ENCODE data around the gene MIX23. TPM values are rescaled to one million over a fixed set of nuclear protein-coding genes. Genes with fewer than 3 reads are reported as not detected.

Gene MIX23
- total RNA-seq, 1 donor from 2014 or later = 14.2 TPM

DNA sequence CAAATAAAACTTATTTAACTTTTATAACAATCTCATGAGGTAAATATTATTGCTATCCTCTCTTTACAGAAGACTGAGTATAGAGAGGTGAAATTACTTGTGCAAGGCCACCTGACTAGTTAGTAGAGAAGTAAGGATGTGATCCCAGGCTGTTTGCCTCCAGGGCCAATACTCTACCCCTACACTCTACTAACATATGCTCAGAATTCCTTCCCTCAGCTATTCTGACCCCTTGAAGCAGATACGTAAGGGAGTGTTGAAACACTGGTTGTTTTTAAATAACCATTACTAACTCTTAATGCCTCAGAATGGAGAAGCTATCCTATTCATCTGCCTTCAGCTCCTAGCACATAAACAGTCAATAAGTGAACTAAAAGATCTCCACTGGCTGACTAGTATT is 33.9 kb downstream of the MIX23 start:
- no peak for TF ChIP-seq POLR2AphosphoS5 (IDR thresholded peaks at IDR 0.05; ENCODE audit: insufficient read depth in 1 of 2, low read depth in 1 of 2)
- no peak for TF ChIP-seq POLR2A (IDR thresholded peaks at IDR 0.05)
- TF ChIP-seq CTCF (IDR thresholded peaks at IDR 0.05) = no peak
- Histone ChIP-seq H3K4me1 (no peaks in the 10 kb centered on the region), H3K36me3 (no peaks in the 10 kb centered on the region), H3K27ac (no peak overlapping the region), H3K4me3 (no peak overlapping the region), H3K9me3 (no peaks in the 10 kb centered on the region), H3K27me3 (no peaks in the 10 kb centered on the region)
- DNase-seq (ENCODE audit: extremely low spot score in 2 of 2) = no peak
- intact Hi-C loops (cut with DNase I) = no loop called here

- H3K27ac ChIP-seq = no peak overlapping the region
- no peaks in the 10 kb centered on the region for H3K4me1 ChIP-seq
- no peaks in the 10 kb centered on the region for H3K9me3 ChIP-seq
- no peak for TF ChIP-seq POLR2AphosphoS5 (IDR thresholded peaks at IDR 0.05; ENCODE audit: insufficient read depth in 1 of 2, low read depth in 1 of 2)
- TF ChIP-seq POLR2A (IDR thresholded peaks at IDR 0.05) = no peak
- TF ChIP-seq CTCF (IDR thresholded peaks at IDR 0.05) = no peak
- H3K36me3 ChIP-seq = no peaks in the 10 kb centered on the region
- no peaks in the 10 kb centered on the region for H3K27me3 ChIP-seq
- DNase-seq (ENCODE audit: extremely low spot score in 2 of 2) = no peak
- intact Hi-C loops (cut with DNase I) = no loop called here
- no peak overlapping the region for H3K4me3 ChIP-seq
Observed at GRCh38 chr3:122343654-122344053, 39.4 kb downstream of the MIX23 start.

- H3K36me3 ChIP-seq = no peaks in the 10 kb centered on the region
- TF ChIP-seq CTCF (IDR thresholded peaks at IDR 0.05) = no peak
- no peak for TF ChIP-seq POLR2A (IDR thresholded peaks at IDR 0.05)
- no peak for TF ChIP-seq POLR2AphosphoS5 (IDR thresholded peaks at IDR 0.05; ENCODE audit: insufficient read depth in 1 of 2, low read depth in 1 of 2)
- no peaks in the 10 kb centered on the region for H3K9me3 ChIP-seq
- H3K27me3 ChIP-seq = no peaks in the 10 kb centered on the region
- DNase-seq (ENCODE audit: extremely low spot score in 2 of 2) = no peak
- H3K27ac ChIP-seq = no peak overlapping the region
- intact Hi-C loops (cut with DNase I) = no loop called here
- H3K4me3 ChIP-seq = no peak overlapping the region
- H3K4me1 ChIP-seq = no peaks in the 10 kb centered on the region
Observed at GRCh38 chr3:122342803-122343202, 40.2 kb downstream of the MIX23 start.

- Histone ChIP-seq H3K4me3 (no peak overlapping the region), H3K9me3 (no peaks in the 10 kb centered on the region), H3K27ac (no peak overlapping the region), H3K4me1 (no peaks in the 10 kb centered on the region), H3K27me3 (no peaks in the 10 kb centered on the region), H3K36me3 (no peaks in the 10 kb centered on the region)
- TF ChIP-seq POLR2A (IDR thresholded peaks at IDR 0.05) (no peak), POLR2AphosphoS5 (IDR thresholded peaks at IDR 0.05; ENCODE audit: insufficient read depth in 1 of 2, low read depth in 1 of 2) (no peak), CTCF (IDR thresholded peaks at IDR 0.05) (no peak)
- intact Hi-C loops (cut with DNase I) = no loop called here
- no peak for DNase-seq (ENCODE audit: extremely low spot score in 2 of 2)
Observed at GRCh38 chr3:122332551-122332950, 50.5 kb downstream of the MIX23 start.

DNA sequence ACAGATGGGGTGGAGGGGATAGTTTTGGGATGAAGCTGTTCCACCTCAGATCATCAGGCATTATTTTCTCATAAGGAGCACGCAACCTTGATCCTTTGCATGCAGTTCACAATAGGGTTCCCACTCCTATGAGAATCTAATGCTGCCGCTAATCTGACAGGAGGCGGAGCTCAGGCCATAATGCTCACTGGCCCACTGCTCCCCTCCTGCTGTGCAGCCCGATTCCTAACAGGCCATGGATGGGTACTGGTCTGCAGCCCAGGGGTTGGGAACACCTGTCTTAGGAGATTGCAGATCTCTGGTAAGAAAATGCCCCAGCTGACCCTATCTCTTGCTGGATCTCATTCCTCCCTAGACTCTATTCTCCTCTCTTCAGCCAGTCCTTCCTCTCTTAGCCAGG is 51.1 kb downstream of the MIX23 start:
- Histone ChIP-seq H3K27me3 (no peaks in the 10 kb centered on the region), H3K27ac (no peak overlapping the region)

More for the DNA sequence above, 51.1 kb downstream of the MIX23 start:
- intact Hi-C loops (cut with DNase I) = no loop called here
- Histone ChIP-seq H3K9me3 (no peaks in the 10 kb centered on the region), H3K4me3 (no peak overlapping the region), H3K4me1 (no peaks in the 10 kb centered on the region), H3K36me3 (no peaks in the 10 kb centered on the region)
- no peak for DNase-seq (ENCODE audit: extremely low spot score in 2 of 2)
- no peak for TF ChIP-seq POLR2AphosphoS5 (IDR thresholded peaks at IDR 0.05; ENCODE audit: insufficient read depth in 1 of 2, low read depth in 1 of 2)
- no peak for TF ChIP-seq CTCF (IDR thresholded peaks at IDR 0.05)
- no peak for TF ChIP-seq POLR2A (IDR thresholded peaks at IDR 0.05)
